ENCODE data around the gene EIF1AD. TPM values are rescaled to one million over a fixed set of nuclear protein-coding genes. Genes with fewer than 3 reads are reported as not detected.

EIF1AD gene, protein sequence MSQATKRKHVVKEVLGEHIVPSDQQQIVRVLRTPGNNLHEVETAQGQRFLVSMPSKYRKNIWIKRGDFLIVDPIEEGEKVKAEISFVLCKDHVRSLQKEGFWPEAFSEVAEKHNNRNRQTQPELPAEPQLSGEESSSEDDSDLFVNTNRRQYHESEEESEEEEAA
- total RNA-seq: 29.8 and 40.0 TPM in 2 replicates

DNA sequence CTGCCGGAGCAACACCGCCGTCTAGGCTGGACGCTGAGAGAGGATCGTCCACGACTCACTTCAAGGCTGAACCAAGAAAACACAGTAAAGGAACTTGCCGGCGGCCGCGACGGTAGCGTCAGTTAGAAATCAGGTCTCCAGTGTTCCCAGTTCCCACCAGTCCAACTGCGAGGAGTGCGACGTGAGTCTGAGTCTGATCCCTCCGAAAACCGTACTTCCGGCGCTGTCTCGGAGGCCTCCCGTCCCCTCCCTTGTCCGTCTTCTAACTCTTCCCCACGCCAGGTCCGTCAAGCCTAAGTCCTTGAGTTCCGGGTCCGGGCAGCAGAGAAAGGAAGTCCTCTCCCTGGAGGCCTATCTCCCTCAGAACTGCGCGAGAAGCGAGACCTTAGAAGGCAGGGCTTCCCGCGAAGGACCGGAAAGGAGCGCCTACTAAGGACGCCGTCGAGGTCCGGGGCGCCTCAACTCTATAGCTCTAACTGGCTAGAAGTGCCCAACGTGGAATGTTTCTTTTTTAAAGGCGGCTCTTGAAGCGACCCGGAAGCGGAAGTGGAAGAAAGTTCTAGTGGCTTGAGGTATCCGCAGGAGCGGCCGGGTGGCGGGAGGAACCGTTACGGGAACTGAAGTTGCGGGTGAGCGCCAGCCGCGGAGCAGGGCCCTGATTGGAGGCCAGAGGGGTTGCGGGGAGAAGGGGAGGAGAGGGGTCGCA, at the start of gene EIF1AD, which contains the start of gene BANF1:
Gene EIF1AD, minus strand, starts transcription at position 216 of the 706 bp plus-strand sequence. CDS start 1,768 bp downstream, outside the sequence.
Gene BANF1, plus strand, starts transcription at position 562 of the 706 bp plus-strand sequence. CDS start 748 bp downstream, outside the sequence.

DNA sequence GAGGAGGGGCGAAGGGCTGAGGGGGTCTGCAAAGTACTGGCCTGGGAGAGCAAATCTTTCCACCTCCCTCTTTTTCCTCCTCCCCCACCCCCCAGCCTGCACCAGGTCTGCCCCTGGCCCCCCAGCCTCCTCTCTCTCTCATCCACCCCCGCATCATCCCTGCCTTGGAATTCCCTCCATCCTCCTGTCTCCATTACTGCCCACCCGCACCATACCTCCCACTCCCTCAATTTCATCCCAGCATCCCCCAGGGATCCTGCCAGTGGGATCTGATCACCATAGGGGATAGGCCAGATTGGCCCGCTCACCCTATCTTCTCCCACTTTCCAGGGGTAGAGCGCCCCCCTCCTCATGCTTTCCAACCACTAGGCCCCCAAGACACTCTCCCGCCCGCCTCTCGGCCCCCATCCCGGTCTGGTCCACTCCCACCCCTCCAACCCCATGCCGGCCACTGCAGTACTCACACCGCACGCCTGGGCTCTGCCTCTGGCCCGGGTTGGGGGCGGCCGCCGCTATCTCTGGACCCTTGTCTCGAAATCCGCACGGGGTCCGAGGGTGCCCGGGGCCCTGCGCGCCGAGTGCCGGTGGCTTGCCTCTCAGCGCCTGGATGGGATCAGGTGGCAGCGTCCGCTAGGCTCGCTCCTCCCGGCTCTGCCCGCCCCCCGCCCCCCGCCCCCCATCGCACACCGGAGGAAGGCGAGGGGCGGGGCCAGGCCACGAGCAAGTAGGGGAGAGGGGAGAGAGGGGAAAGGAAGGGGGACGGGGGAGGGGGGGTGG, 46.8 kb upstream of the EIF1AD start, which contains the start of gene GAL3ST3:
Gene GAL3ST3, minus strand, starts transcription at position 615 of the 777 bp plus-strand sequence. CDS start 3,746 bp downstream, outside the sequence.

DNA sequence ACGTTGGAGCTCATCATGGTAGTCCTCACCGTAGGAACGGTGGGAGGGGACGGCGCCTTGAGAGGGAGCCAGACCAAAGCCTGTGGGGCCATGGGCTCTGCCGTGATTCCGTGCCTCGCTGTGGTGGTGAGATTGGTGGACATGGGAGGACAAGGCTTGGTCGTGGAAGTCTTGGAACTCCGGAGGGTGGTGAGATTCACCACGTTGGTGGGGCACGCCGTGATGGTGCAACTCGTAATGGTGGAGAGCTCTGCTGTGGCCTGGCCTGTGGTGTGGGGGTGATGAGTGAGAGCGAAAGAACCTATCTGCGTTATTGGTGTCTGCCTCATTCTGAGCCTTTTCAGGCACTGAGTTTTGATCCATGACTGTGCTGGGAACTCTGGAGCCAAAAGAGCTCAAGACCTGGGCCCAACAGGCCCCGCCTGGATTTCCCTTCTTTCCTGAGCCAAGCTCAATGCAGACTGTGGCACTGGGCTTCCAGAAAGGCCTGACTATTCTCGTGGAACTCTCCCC, 24.1 kb upstream of the EIF1AD start, which contains the start of gene CATSPER1:
Gene CATSPER1, minus strand, starts transcription at position 463 of the 513 bp plus-strand sequence. Its CDS starts 100 bp downstream, at position 363.

DNA sequence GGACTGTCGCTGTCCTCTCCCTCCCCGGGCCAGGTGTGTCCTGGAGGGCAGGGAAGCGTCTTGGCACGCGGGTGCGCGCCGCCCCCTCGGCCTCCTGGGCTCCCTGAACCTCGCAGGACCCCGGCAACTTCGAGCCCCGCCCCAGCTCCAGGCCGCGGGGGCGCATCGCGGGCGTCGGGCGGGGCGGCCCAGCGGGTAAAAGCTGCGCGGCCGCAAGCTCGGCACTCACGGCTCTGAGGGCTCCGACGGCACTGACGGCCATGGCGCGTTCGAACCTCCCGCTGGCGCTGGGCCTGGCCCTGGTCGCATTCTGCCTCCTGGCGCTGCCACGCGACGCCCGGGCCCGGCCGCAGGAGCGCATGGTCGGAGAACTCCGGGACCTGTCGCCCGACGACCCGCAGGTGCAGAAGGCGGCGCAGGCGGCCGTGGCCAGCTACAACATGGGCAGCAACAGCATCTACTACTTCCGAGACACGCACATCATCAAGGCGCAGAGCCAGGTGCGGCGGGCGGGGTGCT, 9.9 kb upstream of the EIF1AD start, which contains the start of gene CST6:
Gene CST6, plus strand, starts transcription at position 224 of the 519 bp plus-strand sequence. Its CDS starts 37 bp downstream, at position 261.

DNA sequence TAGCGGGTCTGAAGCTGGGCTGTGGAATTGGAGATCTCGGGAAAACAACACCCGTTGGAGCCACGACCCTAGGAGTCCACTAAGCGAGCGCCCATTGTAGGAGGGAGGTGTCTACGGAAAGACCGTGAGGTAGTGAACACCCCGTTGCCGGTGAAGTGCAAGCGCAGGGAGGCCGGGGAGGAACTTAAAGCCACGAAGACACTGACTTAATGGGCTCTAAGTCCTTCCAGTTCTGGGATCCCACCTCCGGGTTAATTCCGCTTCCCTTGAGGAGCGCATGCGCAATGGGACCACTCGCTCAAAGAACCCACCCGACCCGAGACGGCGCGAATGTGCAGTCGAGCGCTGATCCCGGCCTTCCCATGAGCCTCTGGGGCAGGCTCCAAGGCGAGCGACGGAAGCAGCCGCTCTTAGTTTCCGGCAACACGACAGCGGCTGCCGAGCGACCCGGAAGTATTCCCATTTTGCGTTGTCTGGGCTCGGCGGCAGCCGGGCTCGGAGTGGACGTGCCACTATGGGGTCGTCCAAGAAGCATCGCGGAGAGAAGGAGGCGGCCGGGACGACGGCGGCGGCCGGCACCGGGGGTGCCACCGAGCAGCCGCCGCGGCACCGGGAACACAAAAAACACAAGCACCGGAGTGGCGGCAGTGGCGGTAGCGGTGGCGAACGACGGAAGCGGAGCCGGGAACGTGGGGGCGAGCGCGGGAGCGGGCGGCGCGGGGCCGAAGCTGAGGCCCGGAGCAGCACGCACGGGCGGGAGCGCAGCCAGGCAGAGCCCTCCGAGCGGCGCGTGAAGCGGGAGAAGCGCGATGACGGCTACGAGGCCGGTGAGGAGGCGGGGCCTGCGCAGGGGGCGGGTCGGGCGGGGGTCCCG, 40.5 kb downstream of the EIF1AD start, which contains the start of gene SART1:
Gene SART1, plus strand, starts transcription at position 468 of the 874 bp plus-strand sequence. Its CDS starts 47 bp downstream, at position 515.

Other genes starting within 250 kb of the EIF1AD start
- 17.0 and 20.0 TPM in 2 replicates for gene AP5B1, start 221.2 kb downstream of the EIF1AD start, total RNA-seq
- 1.3 and 2.0 TPM in 2 replicates for gene OVOL1, start 215.1 kb downstream of the EIF1AD start, total RNA-seq
- 1.1 and 5.5 TPM in 2 replicates for gene SNX32, start 168.2 kb downstream of the EIF1AD start, total RNA-seq
- 397 and 949 TPM in 2 replicates for gene CFL1, start 144.0 kb downstream of the EIF1AD start, total RNA-seq
- gene MUS81, start 141.7 kb downstream of the EIF1AD start, total RNA-seq: 42.0 and 54.2 TPM in 2 replicates
- 39.4 and 68.7 TPM in 2 replicates for gene EFEMP2, start 129.4 kb downstream of the EIF1AD start, total RNA-seq
- gene CTSW, start 122.3 kb downstream of the EIF1AD start, total RNA-seq: 0.79 TPM in 1 of 2 replicates, not detected in the other
- 110 and 165 TPM in 2 replicates for gene FIBP, start 113.7 kb downstream of the EIF1AD start, total RNA-seq
- 23.2 and 30.0 TPM in 2 replicates for gene CCDC85B, start 111.5 kb downstream of the EIF1AD start, total RNA-seq
- gene FOSL1, start 101.8 kb downstream of the EIF1AD start, total RNA-seq: 1.1 and 1.2 TPM in 2 replicates
- 24.3 and 35.7 TPM in 2 replicates for gene C11orf68, start 83.1 kb downstream of the EIF1AD start, total RNA-seq
- 63.6 and 81.4 TPM in 2 replicates for gene DRAP1, start 82.7 kb downstream of the EIF1AD start, total RNA-seq
- gene TSGA10IP, start 56.7 kb downstream of the EIF1AD start, total RNA-seq: not detected in 2 replicates
- gene SART1, start 40.4 kb downstream of the EIF1AD start, total RNA-seq: 33.4 and 37.7 TPM in 2 replicates
- gene BANF1, start 346 bp upstream of the EIF1AD start, total RNA-seq: 23.2 and 37.5 TPM in 2 replicates
- gene CST6, start 9.9 kb upstream of the EIF1AD start, total RNA-seq: 39.3 and 66.6 TPM in 2 replicates
- gene CATSPER1, start 24.3 kb upstream of the EIF1AD start, total RNA-seq: under 0.01 and 0.54 TPM in 2 replicates
- gene GAL3ST3, start 47.0 kb upstream of the EIF1AD start, total RNA-seq: not detected in 2 replicates
- gene SF3B2, start 50.2 kb upstream of the EIF1AD start, total RNA-seq: 138 and 219 TPM in 2 replicates
- 40.8 and 50.6 TPM in 2 replicates for gene PACS1, start 68.1 kb upstream of the EIF1AD start, total RNA-seq